NB4 (cell line): ENCODE measurements around the gene SLC9A6.

Source experiments
- DNase-seq: peaks from one replicate; pipeline ENCODE4 v3.0.0; 2010; ENCODE audit warnings: low read depth
- H3K4me3 ChIP-seq: one replicate; pipeline ENCODE4 v1.5.1; 2011; ENCODE audit warnings: mild to moderate bottlenecking, low read depth, low read length, moderate library complexity
- CTCF ChIP-seq: IDR thresholded peaks from one replicate; pipeline ENCODE4 v1.5.1; 2012; ENCODE audit warnings: low read depth, low read length
- MAX ChIP-seq: IDR thresholded peaks from 2 replicates; pipeline ENCODE4 v1.6.1; 2011; ENCODE audit warnings: low read depth, low read length
- MYC ChIP-seq: IDR thresholded peaks from 2 replicates; pipeline ENCODE4 v1.6.1; 2011; ENCODE audit warnings: low read depth, low read length
- POLR2A ChIP-seq: IDR thresholded peaks from 2 replicates; pipeline ENCODE4 v1.6.1; 2011; ENCODE audit warnings: mild to moderate bottlenecking; ENCODE audit not compliant: insufficient read length; ENCODE audit errors: extremely low read depth

The SLC9A6 gene

GRCh38 chrX:136021160-136021559, 35.9 kb downstream of the SLC9A6 start:
- no peak overlapping the region for H3K4me3 ChIP-seq
- no peak for TF ChIP-seq CTCF
- no peak for TF ChIP-seq MAX
- TF ChIP-seq POLR2A, result no peak
- TF ChIP-seq MYC, result no peak
- no peak for DNase-seq

GRCh38 chrX:136021903-136022302, 36.7 kb downstream of the SLC9A6 start:
- TF ChIP-seq CTCF (no peak), MYC (no peak), MAX (no peak), POLR2A (no peak)
- no peak overlapping the region for H3K4me3 ChIP-seq
- no peak for DNase-seq

- no peak for DNase-seq
- TF ChIP-seq POLR2A (no peak), MAX (no peak), CTCF (no peak), MYC (no peak)
- no peak overlapping the region for H3K4me3 ChIP-seq
Observed at GRCh38 chrX:136025091-136025490, 39.9 kb downstream of the SLC9A6 start.

GRCh38 chrX:136028383-136028984, 43.2 kb downstream of the SLC9A6 start:
- H3K4me3 ChIP-seq, result no peak overlapping the region
- TF ChIP-seq POLR2A (no peak), MYC (no peak), CTCF (peak; percentile 29), MAX (no peak)
- peak; percentile 61 for DNase-seq

GRCh38 chrX:136029766-136030165, 44.5 kb downstream of the SLC9A6 start:
- no peak overlapping the region for H3K4me3 ChIP-seq
- no peak for DNase-seq
- TF ChIP-seq CTCF, result no peak
- no peak for TF ChIP-seq POLR2A
- TF ChIP-seq MAX, result no peak
- no peak for TF ChIP-seq MYC
